NCI-H460 (cell line): ENCODE data around the gene JAKMIP2. TPM values are rescaled to one million over a fixed set of nuclear protein-coding genes. Genes with fewer than 3 reads are reported as not detected.
"Not testable (repeated sequence)": the region's sequence is repeated elsewhere in the genome, so short reads cannot be mapped to it uniquely, and the experiment has no call there.

Source experiments
- DNase-seq: peaks from one replicate; pipeline ENCODE4 v3.0.0-alpha.2; 2016; ENCODE audit warnings: low read depth; ENCODE audit errors: extremely low read depth
- total RNA-seq: library from RNA; depleted of rRNA; stranded (reverse); fragments of >200 nt; shearing (Covaris generic); gene quantifications from 2 replicates; pipeline ENCODE4 v1.2.3, GENCODE V29; 2014

JAKMIP2 gene
- total RNA-seq, 1 experiment from 2014 or later, result 0.79 TPM

DNA sequence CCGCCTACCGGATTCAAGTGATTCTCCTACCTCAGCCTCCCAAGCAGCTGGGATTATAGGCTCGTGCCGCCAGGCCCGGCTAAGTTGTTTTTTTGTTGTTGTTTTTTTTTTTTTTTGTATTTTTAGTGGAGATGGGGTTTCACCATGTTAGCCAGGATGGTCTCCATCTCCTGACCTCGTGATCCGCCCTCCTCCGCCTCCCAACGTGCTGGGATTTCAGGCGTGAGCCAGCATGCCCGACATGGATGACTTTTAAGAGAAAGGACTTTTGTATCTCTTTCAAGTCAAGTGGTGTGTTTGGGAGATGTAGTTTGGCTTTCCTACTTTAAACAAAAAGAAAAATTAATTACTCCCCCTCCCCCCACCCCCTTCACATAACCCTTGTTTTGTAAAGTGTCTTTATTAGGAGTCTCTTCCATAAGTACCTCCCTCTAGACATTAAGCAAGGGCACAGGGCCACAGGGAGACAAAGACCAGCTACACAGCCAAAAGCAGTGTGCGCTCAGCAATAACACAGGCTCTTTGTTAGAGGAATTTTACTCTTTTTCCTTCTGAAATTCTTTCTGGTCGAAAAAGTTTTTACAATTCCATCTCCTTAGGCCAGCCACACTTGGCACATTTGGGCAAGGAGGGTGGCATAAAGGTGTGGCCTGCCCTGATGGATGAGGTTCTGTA is 31.2 kb downstream of the JAKMIP2 start:
- no peak for DNase-seq

GRCh38 chr5:147750065-147750464 is 32.5 kb downstream of the JAKMIP2 start:
- DNase-seq, result no peak

DNA sequence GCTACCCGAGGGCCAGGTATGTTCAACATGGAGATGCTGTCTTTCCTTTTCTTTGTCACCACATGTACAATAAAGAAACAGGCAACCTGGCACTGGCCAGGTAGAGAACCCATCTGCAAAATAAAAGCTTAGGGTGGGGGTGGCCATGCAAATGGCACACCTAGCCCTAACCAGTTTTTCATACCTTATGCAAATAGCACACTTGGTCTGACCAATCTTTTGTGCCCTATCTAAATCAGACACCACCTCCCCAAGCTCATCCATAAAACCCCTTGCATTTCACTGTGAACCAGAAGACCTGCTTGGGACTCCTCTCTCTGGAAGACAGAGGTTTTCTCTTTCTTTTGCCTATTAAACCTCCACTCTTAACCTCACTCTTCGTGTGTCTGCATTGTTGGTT is 33.9 kb downstream of the JAKMIP2 start:
- no peak for DNase-seq

- DNase-seq, result no peak
Observed at GRCh38 chr5:147746986-147747385, 35.5 kb downstream of the JAKMIP2 start.

GRCh38 chr5:147743678-147744374 is 38.7 kb downstream of the JAKMIP2 start:
- DNase-seq, result no peak

DNA sequence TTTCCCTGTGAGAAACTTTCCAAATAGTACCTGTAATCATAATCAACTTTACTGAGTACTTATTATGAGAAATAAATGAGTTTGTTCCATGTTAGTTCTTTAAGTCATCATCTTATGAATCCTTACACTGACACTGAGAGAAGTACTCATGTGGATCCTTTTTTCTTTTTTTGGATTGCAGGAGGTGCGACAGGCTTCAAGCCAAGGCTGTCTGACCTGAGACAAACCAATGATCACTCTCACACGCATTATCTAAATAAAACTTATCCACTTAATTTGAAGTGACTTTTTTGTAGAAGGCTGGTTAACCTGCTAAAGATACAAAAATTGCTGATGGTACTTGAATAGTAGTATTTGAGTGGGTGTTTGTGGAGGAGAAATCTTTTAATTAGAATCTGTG is 39.5 kb downstream of the JAKMIP2 start:
- no peak for DNase-seq

- no peak for DNase-seq
Observed at GRCh38 chr5:147742151-147742550, 40.4 kb downstream of the JAKMIP2 start.

DNA sequence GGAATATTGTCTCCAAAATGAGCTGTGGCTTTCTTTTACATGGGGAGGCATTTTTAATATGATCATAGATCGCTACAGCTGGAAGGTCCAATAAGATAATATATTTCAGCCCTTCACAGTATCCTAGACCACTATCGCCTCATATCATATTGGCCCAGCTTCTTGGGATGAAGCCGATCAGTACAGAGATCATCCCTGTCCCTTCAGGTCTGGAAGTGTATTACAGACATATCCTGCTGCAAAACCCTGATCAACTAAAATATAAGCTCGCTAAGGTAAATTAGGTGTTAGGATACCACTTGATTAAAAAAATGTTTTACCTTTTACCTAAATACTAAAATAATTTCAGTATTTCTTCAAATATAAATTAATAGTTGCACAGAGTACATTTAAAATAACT is 41.7 kb downstream of the JAKMIP2 start:
- DNase-seq, result no peak

DNA sequence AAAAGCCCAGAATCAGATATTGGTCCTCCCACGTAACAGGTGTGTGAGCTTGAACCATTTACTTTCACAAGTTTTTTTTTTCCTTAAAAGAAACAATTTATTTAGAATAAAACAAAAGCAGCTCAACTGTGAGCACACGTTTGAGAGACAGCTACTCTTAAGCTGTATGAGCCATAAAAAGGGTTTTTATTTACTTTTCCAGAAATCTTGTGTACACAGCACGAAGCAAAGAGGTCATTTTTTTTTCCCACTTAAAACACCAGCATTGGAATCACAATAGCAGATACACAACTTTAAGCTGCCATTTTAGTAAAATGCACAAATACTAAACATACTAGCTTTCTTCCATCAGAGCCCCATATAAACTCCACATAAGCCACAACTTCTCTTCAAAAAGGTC is 44.6 kb downstream of the JAKMIP2 start:
- DNase-seq, result no peak

DNA sequence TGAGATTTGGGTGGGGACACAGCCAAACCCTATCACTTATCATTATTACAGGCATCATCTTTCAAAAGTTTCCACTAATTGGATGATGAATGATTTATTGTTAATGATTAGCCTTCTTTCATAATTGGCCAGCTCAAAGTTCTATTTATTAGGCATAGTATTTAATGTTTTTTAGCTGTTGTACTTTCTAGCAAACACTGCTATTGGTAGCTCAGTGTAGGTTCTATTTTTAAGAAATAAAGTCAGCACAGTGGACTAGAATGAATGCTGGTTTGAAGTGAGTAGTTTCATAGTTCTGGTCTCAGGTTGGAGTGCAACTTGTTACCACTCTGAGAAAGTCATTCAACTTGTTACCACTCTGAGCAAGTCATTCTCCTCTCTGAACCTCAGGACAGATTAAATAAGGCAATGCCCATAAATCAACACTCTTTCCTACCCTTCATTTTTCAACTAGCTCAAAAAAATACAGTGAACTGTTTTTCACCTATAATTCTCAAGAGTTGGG is 46.9 kb downstream of the JAKMIP2 start:
- DNase-seq, result no peak

GRCh38 chr5:147734894-147735293 is 47.6 kb downstream of the JAKMIP2 start:
- no peak for DNase-seq

- no peak for DNase-seq
Observed at GRCh38 chr5:147733075-147733474, 49.5 kb downstream of the JAKMIP2 start.

DNA sequence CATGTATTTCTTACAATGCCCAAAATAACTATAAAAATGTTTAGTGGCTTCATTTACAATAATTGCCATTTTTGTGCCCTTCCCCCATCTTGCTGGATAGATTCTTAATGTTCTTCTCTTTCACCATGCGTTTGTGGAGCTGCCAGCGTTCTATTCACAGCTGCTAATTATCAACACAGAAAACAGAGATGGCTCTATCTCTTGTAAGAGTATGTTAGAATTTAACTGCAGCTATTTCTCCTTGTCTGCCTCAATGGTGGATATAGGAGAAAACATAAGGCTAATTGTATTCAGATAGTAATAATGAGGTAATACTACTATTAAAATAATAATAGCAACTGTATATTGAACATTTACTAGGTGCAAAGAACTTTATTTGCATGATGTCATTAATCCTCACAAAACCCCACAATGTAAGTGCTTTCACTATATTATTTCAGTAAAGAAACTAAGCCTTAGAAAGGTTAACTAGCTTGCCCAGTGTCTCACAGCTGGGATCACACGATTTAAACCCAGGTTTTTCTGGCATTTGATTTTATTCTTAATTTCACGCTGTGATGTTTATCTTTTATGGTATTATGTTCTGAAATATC is 50.1 kb downstream of the JAKMIP2 start:
- no peak for DNase-seq

- DNase-seq, result no peak
Observed at GRCh38 chr5:147731431-147732290, 50.9 kb downstream of the JAKMIP2 start.

GRCh38 chr5:147727200-147727599 is 55.3 kb downstream of the JAKMIP2 start:
- DNase-seq, result no peak

DNA sequence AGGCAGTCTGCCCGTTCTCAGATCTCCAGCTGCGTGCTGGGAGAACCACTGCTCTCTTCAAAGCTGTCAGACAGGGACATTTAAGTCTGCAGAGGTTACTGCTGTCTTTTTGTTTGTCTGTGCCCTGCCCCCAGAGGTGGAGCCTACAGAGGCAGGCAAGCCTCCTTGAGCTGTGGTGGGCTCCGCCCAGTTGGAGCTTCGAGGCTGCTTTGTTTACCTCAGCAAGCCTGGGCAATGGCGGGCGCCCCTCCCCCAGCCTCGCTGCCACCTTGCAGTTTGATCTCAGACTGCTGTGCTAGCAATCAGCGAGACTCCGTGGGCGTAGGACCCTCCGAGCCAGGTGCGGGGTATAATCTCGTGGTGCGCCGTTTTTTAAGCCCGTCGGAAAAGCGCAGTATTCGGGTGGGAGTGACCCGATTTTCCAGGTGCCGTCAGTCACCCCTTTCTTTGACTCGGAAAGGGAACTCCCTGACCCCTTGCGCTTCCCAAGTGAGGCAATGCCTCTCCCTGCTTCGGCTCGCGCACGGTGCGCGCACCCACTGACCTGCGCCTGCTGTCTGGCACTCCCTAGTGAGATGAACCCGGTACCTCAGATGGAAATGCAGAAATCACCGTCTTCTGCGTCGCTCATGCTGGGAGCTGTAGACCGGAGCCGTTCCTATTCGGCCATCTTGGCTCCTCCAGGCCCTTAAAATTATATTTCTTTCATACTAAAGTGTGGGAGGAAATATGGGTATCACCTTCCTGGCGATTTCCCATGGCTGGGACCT is 61.2 kb downstream of the JAKMIP2 start:
- not testable (repeated sequence) for DNase-seq

- no peak for DNase-seq
Observed at GRCh38 chr5:147713550-147714295, 68.8 kb downstream of the JAKMIP2 start.

DNA sequence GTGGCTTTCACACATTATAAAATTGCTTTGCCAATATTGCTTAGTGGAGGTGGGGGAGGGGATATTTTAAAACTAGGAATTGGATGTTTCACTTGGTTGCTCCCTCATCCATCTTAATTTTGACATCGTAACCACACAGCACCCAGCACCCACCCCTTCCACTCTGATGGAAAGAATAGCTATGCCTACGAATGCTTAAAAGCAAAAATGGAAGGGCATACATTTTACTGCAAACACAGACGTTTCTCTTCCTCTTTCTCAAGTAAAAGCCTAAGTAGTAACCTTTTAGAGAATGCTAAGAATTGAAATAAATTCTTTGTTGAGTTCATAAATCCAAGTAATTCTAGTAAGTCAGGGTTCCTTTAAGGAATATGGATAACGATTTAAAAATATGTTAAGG is 69.9 kb downstream of the JAKMIP2 start:
- no peak for DNase-seq

- no peak for DNase-seq
Observed at GRCh38 chr5:147712019-147712418, 70.5 kb downstream of the JAKMIP2 start.
